ENCODE results near the gene ZCCHC24.

DNA sequence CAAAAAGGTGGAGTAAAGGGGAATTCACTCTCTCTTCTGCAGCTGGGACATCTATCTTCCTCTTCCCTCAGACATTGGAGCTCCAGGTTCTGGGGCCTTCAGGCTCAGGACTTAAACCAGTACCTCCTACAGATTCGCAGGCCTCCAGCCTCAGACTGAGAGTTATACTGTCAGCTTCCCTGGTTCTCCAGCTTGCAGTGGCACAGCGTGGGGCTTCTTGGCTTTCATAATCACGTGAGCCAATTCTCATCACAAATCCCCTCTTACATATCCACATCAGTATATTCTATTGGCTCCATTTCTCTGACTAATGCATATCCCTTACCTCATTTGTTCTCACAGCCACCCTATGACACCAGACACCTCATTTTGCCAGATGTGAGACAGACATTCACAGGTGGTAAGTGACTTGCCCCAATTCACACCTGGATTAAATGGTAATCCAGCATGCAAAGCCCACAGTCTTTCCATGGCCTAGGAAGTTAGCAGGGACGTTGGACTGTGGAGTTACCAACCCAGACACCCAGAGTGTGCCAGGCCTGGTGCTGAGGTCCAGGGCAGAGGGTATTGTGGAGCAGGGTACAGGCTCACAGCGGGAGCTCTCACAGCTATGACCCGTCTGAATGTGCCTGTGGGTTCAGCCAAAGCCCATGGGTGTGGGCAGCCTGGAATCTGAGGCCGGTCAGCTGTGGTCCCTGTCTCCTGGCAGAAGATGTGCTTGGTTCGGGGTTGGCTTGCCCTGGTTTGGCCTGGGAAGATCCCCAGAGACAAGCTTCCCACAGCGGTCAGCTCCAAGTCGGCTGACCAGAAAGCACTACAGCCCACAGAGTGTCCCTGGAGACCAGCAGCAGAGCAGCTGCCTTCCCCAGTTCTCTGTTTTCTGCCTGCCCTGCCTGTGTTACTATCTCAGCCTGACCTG is 18.4 kb upstream of the ZCCHC24 start:
- TF ChIP-seq POLR2A (IDR thresholded peaks at IDR 0.05), result no peak
- TF ChIP-seq, protein P1, sequence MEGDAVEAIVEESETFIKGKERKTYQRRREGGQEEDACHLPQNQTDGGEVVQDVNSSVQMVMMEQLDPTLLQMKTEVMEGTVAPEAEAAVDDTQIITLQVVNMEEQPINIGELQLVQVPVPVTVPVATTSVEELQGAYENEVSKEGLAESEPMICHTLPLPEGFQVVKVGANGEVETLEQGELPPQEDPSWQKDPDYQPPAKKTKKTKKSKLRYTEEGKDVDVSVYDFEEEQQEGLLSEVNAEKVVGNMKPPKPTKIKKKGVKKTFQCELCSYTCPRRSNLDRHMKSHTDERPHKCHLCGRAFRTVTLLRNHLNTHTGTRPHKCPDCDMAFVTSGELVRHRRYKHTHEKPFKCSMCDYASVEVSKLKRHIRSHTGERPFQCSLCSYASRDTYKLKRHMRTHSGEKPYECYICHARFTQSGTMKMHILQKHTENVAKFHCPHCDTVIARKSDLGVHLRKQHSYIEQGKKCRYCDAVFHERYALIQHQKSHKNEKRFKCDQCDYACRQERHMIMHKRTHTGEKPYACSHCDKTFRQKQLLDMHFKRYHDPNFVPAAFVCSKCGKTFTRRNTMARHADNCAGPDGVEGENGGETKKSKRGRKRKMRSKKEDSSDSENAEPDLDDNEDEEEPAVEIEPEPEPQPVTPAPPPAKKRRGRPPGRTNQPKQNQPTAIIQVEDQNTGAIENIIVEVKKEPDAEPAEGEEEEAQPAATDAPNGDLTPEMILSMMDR (IDR thresholded peaks at IDR 0.05), result no peak
